HepG2 (cell line): ENCODE results near the gene IL6ST. TPM values are rescaled to one million over a fixed set of nuclear protein-coding genes. Genes with fewer than 3 reads are reported as not detected.

Experiments
- HDAC6 ChIP-seq: fragments of 200-600 bp; sonication (generic); IDR thresholded peaks from 2 replicates; pipeline ENCODE4 v1.7.0; 2017; ENCODE audit warnings: mild to moderate bottlenecking, antibody characterized with exemption, low read length, low read depth
- IRX3 ChIP-seq: sonication (generic); formaldehyde crosslinking; IDR thresholded peaks from 2 replicates; pipeline ENCODE4 v1.8.1; 2023; ENCODE audit warnings: mild to moderate bottlenecking, low read depth, missing genetic modification reagents, borderline replicate concordance
- MEIS1 ChIP-seq: sonication (generic); formaldehyde crosslinking; IDR thresholded peaks from 2 replicates; pipeline ENCODE4 v1.9.0; 2021; ENCODE audit warnings: mild to moderate bottlenecking, missing genetic modification reagents, moderate library complexity, borderline replicate concordance
- NRL ChIP-seq: sonication (generic); formaldehyde crosslinking; IDR thresholded peaks from 2 replicates; pipeline ENCODE4 v1.5.0; 2020; ENCODE audit warnings: missing genetic modification reagents, mild to moderate bottlenecking, moderate library complexity, borderline replicate concordance
- RAD21 ChIP-seq: fragments of 450-650 bp; formaldehyde crosslinking; IDR thresholded peaks from 2 replicates; pipeline ENCODE4 v1.5.0; 2020; ENCODE audit warnings: mild to moderate bottlenecking
- RFXANK ChIP-seq: IDR thresholded peaks from 2 replicates; pipeline ENCODE4 v1.6.1; 2016
- SOX13 ChIP-seq, 3 experiments: fragments of 450-650 bp in 1 of 3; sonication (generic) in 1 of 3; formaldehyde crosslinking in 1 of 3; IDR thresholded peaks in 2 of 3; conservative IDR thresholded peaks in 1 of 3; 2 replicates each; pipeline versions ENCODE4 v1.5.0 to v1.6.1; 2016 to 2020; ENCODE audit warnings: antibody characterized with exemption in 1 of 3, mild to moderate bottlenecking in 1 of 3, missing compliant biosample characterization in 1 of 3, missing genetic modification reagents in 1 of 3, moderate library complexity in 1 of 3
- U2AF1 ChIP-seq: fragments of 200-400 bp; formaldehyde crosslinking; optimal IDR thresholded peaks from 2 replicates; pipeline ENCODE3; 2017; ENCODE audit warnings: mild to moderate bottlenecking, low read depth, low read length
- ZBTB25 ChIP-seq: IDR thresholded peaks from 2 replicates; pipeline ENCODE4 v1.6.1; 2018; ENCODE audit warnings: missing genetic modification reagents
- ZC3H13 ChIP-seq: sonication (generic); formaldehyde crosslinking; IDR thresholded peaks from 2 replicates; pipeline ENCODE4 v1.8.1; 2023; ENCODE audit warnings: mild to moderate bottlenecking, missing genetic modification reagents, moderate library complexity
- ZNF10 ChIP-seq: sonication (generic); formaldehyde crosslinking; IDR thresholded peaks from 2 replicates; pipeline ENCODE4 v1.4.0; 2020; ENCODE audit warnings: mild to moderate bottlenecking, low read depth, missing genetic modification reagents, borderline replicate concordance
- ZNF75D ChIP-seq: sonication (generic); formaldehyde crosslinking; IDR thresholded peaks from 2 replicates; pipeline ENCODE4 v1.8.1; 2023; ENCODE audit warnings: missing genetic modification reagents, mild to moderate bottlenecking, borderline replicate concordance
- ZNF839 ChIP-seq: sonication (generic); formaldehyde crosslinking; IDR thresholded peaks from 2 replicates; pipeline ENCODE4 v1.4.0; 2020; ENCODE audit warnings: missing genetic modification reagents, mild to moderate bottlenecking, borderline replicate concordance
- polyA plus RNA-seq, 8 experiments: library from polyadenylated mRNA; depleted of rRNA in 3 of 8; stranded (reverse) in 7 of 8; unstranded in 1 of 8; fragments of >200 nt; fragmentation: Illumina TruSeq in 4 of 8; extraction: Trizol in 4 of 8; gene quantifications; 2 replicates each; pipeline versions ENCODE4 v1.2.1 to v1.2.3, GENCODE V29; 2011 to 2016; ENCODE audit warnings: low read depth in 4 of 8, missing spikeins in 1 of 8, mixed read lengths in 1 of 8; ENCODE audit not compliant: insufficient read depth in 1 of 8
- total RNA-seq, 5 experiments: library from RNA; depleted of rRNA; stranded (reverse); fragments of >200 nt; fragmentation: Illumina TruSeq; extraction: Trizol; gene quantifications; 2 replicates each; pipeline ENCODE4 v1.2.3, GENCODE V29; 2016; ENCODE audit warnings: low read depth in 1 of 5
- TF ChIP-seq, protein P1 (sequence below): sonication (generic); formaldehyde crosslinking; IDR thresholded peaks from 2 replicates; pipeline ENCODE4 v1.9.0; 2021; ENCODE audit warnings: missing genetic modification reagents, mild to moderate bottlenecking, borderline replicate concordance
- TF ChIP-seq, protein P2 (sequence below): sonication (generic); formaldehyde crosslinking; IDR thresholded peaks from 2 replicates; pipeline ENCODE4 v1.4.0; 2020; ENCODE audit warnings: missing genetic modification reagents
- TF ChIP-seq, protein P3 (sequence below), 2 experiments: sonication (generic) in 1 of 2; formaldehyde crosslinking in 1 of 2; IDR thresholded peaks; 2 replicates each; pipeline versions ENCODE4 v1.4.0 to v1.6.1; 2016 to 2020; ENCODE audit warnings: borderline replicate concordance in 1 of 2, low read depth in 1 of 2, mild to moderate bottlenecking in 1 of 2, missing genetic modification reagents in 1 of 2
- TF ChIP-seq, protein P4 (sequence below): sonication (generic); formaldehyde crosslinking; conservative IDR thresholded peaks from 2 replicates; pipeline ENCODE4 v1.8.0; 2022; ENCODE audit warnings: missing genetic modification reagents

The IL6ST gene
- total and polyA plus RNA-seq, 2 of the 13 experiments (the other 11 are each of a cell fraction or from before 2014, with no cell fraction given): 66.6 to 166 TPM

- TF ChIP-seq, protein P1, sequence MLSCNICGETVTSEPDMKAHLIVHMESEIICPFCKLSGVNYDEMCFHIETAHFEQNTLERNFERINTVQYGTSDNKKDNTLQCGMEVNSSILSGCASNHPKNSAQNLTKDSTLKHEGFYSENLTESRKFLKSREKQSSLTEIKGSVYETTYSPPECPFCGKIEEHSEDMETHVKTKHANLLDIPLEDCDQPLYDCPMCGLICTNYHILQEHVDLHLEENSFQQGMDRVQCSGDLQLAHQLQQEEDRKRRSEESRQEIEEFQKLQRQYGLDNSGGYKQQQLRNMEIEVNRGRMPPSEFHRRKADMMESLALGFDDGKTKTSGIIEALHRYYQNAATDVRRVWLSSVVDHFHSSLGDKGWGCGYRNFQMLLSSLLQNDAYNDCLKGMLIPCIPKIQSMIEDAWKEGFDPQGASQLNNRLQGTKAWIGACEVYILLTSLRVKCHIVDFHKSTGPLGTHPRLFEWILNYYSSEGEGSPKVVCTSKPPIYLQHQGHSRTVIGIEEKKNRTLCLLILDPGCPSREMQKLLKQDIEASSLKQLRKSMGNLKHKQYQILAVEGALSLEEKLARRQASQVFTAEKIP (CRISPR knock-in tag): no peak
- TF ChIP-seq, protein P2, sequence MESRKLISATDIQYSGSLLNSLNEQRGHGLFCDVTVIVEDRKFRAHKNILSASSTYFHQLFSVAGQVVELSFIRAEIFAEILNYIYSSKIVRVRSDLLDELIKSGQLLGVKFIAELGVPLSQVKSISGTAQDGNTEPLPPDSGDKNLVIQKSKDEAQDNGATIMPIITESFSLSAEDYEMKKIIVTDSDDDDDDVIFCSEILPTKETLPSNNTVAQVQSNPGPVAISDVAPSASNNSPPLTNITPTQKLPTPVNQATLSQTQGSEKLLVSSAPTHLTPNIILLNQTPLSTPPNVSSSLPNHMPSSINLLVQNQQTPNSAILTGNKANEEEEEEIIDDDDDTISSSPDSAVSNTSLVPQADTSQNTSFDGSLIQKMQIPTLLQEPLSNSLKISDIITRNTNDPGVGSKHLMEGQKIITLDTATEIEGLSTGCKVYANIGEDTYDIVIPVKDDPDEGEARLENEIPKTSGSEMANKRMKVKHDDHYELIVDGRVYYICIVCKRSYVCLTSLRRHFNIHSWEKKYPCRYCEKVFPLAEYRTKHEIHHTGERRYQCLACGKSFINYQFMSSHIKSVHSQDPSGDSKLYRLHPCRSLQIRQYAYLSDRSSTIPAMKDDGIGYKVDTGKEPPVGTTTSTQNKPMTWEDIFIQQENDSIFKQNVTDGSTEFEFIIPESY: peak; percentile 76
- TF ChIP-seq HDAC6 (no peak), ZC3H13 (CRISPR knock-in tag) (peak; percentile 81; the same call in 1 of the 2 replicates), U2AF1 (no peak), IRX3 (CRISPR knock-in tag) (0 out of 2 replicates have a peak, but pooled peaks have one; percentile 74), RAD21 (peak; percentile 38; the same call in 1 of the 2 replicates), MEIS1 (no peak), NRL (no peak), ZNF10 (no peak), RFXANK (CRISPR knock-in tag) (no peak), ZNF75D (CRISPR knock-in tag) (no peak), ZNF839 (CRISPR knock-in tag) (no peak), ZBTB25 (CRISPR knock-in tag) (peak; percentile 91), SOX13 (IDR thresholded peaks at IDR 0.05) (peak; percentile 93), SOX13 (CRISPR knock-in tag; conservative IDR thresholded peaks at IDR 0.05 in 1 of 2, IDR thresholded peaks at IDR 0.05 in 1 of 2) (peak in 1 of 2 experiments; percentile 94; a peak in 2 of 4 replicates)
- TF ChIP-seq, protein P3, sequence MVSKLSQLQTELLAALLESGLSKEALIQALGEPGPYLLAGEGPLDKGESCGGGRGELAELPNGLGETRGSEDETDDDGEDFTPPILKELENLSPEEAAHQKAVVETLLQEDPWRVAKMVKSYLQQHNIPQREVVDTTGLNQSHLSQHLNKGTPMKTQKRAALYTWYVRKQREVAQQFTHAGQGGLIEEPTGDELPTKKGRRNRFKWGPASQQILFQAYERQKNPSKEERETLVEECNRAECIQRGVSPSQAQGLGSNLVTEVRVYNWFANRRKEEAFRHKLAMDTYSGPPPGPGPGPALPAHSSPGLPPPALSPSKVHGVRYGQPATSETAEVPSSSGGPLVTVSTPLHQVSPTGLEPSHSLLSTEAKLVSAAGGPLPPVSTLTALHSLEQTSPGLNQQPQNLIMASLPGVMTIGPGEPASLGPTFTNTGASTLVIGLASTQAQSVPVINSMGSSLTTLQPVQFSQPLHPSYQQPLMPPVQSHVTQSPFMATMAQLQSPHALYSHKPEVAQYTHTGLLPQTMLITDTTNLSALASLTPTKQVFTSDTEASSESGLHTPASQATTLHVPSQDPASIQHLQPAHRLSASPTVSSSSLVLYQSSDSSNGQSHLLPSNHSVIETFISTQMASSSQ (IDR thresholded peaks at IDR 0.05; ENCODE audit: low read depth): peak; percentile 91
- TF ChIP-seq, protein P3 (CRISPR knock-in tag; IDR thresholded peaks at IDR 0.05; ENCODE audit: borderline replicate concordance): peak; percentile 96
- TF ChIP-seq, protein P4, sequence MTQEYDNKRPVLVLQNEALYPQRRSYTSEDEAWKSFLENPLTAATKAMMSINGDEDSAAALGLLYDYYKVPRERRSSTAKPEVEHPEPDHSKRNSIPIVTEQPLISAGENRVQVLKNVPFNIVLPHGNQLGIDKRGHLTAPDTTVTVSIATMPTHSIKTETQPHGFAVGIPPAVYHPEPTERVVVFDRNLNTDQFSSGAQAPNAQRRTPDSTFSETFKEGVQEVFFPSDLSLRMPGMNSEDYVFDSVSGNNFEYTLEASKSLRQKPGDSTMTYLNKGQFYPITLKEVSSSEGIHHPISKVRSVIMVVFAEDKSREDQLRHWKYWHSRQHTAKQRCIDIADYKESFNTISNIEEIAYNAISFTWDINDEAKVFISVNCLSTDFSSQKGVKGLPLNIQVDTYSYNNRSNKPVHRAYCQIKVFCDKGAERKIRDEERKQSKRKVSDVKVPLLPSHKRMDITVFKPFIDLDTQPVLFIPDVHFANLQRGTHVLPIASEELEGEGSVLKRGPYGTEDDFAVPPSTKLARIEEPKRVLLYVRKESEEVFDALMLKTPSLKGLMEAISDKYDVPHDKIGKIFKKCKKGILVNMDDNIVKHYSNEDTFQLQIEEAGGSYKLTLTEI (CRISPR knock-in tag): no peak
Measured at GRCh38 chr5:55934115-55934613, 60.6 kb downstream of the IL6ST start (continued).
